ENCODE measurements around the gene PI4K2A. TPM values are rescaled to one million over a fixed set of nuclear protein-coding genes. Genes with fewer than 3 reads are reported as not detected.

The PI4K2A gene
- total and polyA plus RNA-seq, 2 of the 13 experiments (the other 11 are each of a cell fraction or from before 2014, with no cell fraction given): 10.9 to 14.3 TPM

DNA sequence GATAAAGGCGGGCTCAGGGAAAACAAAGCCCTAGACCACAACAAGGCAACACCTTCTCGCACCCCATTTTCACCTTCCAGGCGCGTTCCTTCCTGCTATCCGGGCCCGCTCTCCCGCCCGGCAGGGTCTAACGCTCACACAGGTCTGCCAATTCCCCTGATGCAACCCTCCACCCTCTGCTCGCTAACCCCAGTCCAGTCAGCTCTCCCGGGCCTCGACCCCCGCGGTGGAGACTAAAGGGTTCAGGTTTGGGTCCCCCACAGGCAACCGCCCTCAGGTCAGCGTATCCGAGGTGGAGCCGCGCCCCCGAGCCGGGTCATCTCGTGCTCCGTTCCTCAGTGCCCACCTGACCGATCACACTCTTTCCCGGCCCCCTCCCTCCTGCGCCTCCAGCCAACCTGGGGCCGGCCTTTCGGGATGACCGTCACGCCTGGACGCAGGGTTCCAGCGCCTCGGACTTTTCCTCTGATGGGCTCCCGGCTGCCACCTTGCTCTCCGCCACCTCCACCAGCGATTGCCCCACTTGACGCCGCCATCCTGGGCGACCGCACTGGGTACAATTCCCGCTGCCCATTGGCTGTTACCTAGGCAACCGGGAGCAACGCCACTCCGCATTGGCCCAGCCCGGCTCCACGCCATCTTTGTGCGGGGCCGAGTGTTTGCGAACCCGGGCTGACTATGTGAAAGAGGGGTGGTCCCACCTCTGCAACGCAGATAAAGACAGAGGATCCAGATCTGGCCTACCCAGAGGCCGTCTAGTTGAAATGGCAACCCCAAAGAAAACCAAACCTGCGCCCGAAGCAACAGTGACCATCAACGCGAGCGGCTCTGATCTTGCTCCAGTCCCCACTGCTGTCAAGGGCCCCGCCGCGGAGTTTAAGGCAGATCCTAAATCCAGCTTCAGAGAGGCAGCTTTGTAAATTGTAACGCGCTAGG lies 7.3 kb upstream of the PI4K2A start, which contains the start of gene MORN4 (continued):
- TF ChIP-seq HMGXB4 (CRISPR knock-in tag; IDR thresholded peaks at IDR 0.05; ENCODE audit: borderline replicate concordance in 1 of 2, low read depth in 1 of 2) (peak in 1 of 2 experiments; percentile 62; a peak in 2 of 4 replicates), SPEN (CRISPR knock-in tag; IDR thresholded peaks at IDR 0.05; ENCODE audit: low read depth) (peak; percentile 63), SP2 (CRISPR knock-in tag; IDR thresholded peaks at IDR 0.05) (peak; percentile 57), NFATC3 (CRISPR knock-in tag; IDR thresholded peaks at IDR 0.05) (0 out of 2 replicates have a peak, but pooled peaks have one; percentile 52), ZFYVE20 (CRISPR knock-in tag; IDR thresholded peaks at IDR 0.05; ENCODE audit: borderline replicate concordance, low read depth) (no peak), ZFP82 (CRISPR knock-in tag; IDR thresholded peaks at IDR 0.05; ENCODE audit: borderline replicate concordance) (no peak), RFX5 (IDR thresholded peaks at IDR 0.05; ENCODE audit: low read depth, low read length) (peak; percentile 76; the same call in 1 of the 2 replicates), KDM5B (CRISPR knock-in tag; IDR thresholded peaks at IDR 0.05; ENCODE audit: borderline replicate concordance) (peak; percentile 82), ZNF280B (CRISPR knock-in tag; IDR thresholded peaks at IDR 0.05; ENCODE audit: borderline replicate concordance) (peak; percentile 63; the same call in 1 of the 2 replicates), ZNF121 (CRISPR knock-in tag; IDR thresholded peaks at IDR 0.05) (0 out of 2 replicates have a peak, but pooled peaks have one; percentile 11), TAF15 (IDR thresholded peaks at IDR 0.05; ENCODE audit: low read depth, low read length, poor library complexity, severe bottlenecking) (no peak), DMAP1 (CRISPR knock-in tag; IDR thresholded peaks at IDR 0.05) (peak; percentile 42; the same call in 1 of the 2 replicates), ZC3H4 (CRISPR knock-in tag; IDR thresholded peaks at IDR 0.05; ENCODE audit: borderline replicate concordance) (no peak), ZBTB26 (CRISPR knock-in tag; IDR thresholded peaks at IDR 0.05; ENCODE audit: borderline replicate concordance) (0 out of 2 replicates have a peak, but pooled peaks have one; percentile 18), HNF1B (CRISPR knock-in tag; IDR thresholded peaks at IDR 0.05) (peak; percentile 80), KMT2A (CRISPR knock-in tag; IDR thresholded peaks at IDR 0.05) (peak; percentile 77), ZNF143 (CRISPR knock-in tag; IDR thresholded peaks at IDR 0.05) (peak; percentile 18), ZNF230 (CRISPR knock-in tag; IDR thresholded peaks at IDR 0.05) (no peak; the same call in 1 of the 2 replicates)
